ENCODE data around the gene PAX7.
"Not testable (repeated sequence)": the region's sequence is repeated elsewhere in the genome, so short reads cannot be mapped to it uniquely, and the experiment has no call there.

The PAX7 gene

DNA sequence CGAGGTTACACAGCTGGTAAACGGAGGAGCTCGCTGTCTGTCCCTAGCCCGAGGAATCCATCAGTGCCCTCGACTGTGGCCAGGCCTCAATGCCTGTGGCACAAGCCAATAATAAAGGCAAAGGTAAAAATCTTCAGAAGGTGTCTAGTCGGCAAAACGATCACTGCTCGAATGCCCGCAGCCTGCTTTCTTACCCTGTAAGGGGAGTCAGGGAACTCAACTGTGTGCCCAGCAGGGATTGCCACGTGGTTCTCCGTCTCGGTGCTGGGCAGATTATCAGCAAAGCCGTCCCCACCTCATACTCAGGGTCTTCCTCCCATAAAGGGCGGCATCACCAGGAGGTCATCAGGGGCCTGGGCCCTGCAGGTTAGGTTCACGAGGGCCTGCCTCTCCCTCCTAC, 103.4 kb downstream of the PAX7 start:
- DNase-seq = no peak

DNA sequence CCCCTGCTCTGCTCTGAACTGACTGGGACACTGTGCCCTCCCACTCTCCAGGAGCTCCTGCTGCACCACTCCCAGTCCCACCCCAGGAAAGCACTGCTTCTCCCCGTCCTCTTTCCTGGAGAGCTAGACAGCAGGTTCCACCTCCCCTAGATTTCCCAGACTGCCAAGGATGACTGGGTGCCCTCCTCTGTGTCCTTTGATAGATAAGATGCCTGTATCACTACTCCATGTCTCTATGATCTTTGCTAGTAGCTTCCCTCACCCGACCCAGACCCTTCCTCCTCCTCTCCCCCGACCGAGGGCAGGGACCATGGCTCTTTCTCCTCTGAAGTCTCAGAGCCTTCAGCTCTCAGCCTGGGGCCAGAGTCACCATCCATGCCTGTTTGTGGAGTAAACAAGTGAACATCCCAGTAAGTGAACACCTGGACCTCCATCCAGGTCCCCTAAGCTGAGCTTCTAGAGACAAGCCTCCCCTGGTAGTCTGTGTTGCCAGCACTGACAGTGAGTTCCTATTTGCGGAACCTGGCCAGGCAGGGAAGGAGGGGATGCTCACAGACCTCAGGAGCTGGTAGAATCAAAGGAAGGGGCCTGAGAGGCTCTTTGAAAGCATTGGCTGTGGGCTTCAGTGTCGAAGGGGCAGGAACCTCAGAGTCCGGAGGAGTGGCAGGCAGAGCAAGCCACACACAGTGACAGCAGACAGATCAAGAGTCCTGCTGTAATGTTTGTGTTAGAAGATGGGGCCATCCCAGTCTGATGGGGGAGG, 104.0 kb downstream of the PAX7 start:
- DNase-seq = no peak

- no peak for DNase-seq
These were observed 104.8 kb downstream of the PAX7 start for GRCh38 chr1:18735224-18735997.

GRCh38 chr1:18736958-18737357, 106.3 kb downstream of the PAX7 start:
- no peak for DNase-seq

DNA sequence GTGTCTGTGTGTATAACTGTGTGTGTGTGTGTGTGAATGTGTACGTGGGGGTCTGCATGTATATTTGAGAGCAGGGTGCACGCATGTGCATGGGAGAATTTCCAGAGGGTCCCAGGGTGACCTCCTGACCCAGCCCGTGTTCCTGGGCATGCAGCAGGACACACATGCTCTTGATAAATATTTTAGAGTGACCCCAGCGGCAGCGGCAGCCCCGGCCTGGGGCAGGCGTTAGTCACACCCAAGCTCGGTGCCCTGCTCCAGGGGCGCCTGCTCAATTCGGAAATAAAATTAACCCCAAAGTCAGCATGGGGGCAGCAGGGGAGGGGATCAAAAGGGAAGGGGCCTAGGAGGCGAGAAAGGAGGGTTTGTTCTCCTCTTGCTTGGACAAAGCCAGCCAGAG, 107.5 kb downstream of the PAX7 start:
- DNase-seq = no peak

- no peak for DNase-seq
These were observed 108.0 kb downstream of the PAX7 start for GRCh38 chr1:18738617-18739016.

DNA sequence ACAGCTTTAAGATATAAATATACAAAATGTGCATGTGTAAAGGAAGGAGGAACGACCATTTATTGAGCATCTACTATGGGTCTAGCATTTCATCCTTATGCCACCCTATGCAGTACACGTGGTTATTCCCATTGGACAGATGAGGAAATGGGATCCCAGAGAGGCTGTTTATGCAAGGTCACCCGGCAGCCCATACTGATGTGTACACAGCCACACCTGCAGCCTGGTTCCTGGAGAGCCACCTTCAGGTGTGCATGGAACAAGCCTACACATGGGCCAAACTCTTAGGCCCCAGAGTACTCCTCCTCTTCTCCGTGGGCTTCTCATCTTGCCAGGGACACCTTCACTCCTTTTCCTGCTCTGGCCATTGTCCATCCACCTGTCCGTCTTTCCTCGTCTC, 108.8 kb downstream of the PAX7 start:
- DNase-seq = no peak

DNA sequence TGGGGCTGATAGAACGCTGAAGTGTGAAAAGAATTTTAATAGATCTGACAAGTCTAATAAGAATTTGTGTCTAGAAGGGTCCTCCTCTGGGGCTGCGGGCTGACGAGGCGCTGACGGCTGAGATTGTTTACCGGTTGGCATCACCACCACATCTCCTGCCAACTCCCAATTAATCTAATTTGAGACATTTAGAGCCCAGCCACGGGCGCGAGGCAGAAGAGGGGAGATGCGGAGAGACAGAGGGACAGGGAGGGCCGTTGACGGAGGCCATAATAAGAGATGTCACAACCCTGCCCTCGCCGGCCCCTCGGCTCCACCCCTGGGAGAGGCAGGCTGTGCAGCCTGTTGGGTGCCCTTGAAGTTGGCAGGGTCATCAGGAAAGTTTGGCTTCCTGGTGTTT, 109.3 kb downstream of the PAX7 start:
- DNase-seq = no peak

- DNase-seq = no peak
These were observed 110.0 kb downstream of the PAX7 start for GRCh38 chr1:18740617-18741016.

GRCh38 chr1:18743233-18743632, 112.6 kb downstream of the PAX7 start:
- DNase-seq = no peak

DNA sequence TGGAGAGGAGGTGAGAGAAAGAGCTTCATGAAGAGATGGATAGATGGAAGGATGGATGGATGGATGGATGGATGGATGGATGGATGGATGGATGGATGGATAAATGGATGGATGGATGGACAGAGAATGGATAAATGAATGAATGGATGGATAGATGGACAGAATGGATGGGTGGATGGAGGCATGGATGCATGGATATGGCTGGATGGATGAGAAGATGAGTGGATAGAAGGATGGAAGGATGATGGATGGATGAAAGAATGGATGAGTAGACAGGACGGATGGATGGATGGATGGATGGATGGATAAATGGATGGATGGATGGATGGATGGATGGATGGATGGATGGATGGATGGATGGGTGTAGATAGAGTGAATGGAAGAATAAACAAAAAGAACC, 113.7 kb downstream of the PAX7 start:
- not testable (repeated sequence) for DNase-seq

GRCh38 chr1:18746981-18747380, 116.3 kb downstream of the PAX7 start:
- DNase-seq = no peak

GRCh38 chr1:18747671-18748070, 117.0 kb downstream of the PAX7 start:
- no peak for DNase-seq

- DNase-seq = no peak
These were observed 117.8 kb downstream of the PAX7 start for GRCh38 chr1:18748435-18748834.

GRCh38 chr1:18749569-18749968, 118.9 kb downstream of the PAX7 start:
- DNase-seq = no peak

- no peak for DNase-seq
These were observed 120.0 kb downstream of the PAX7 start for GRCh38 chr1:18750600-18750999.

- peak; percentile 66 for DNase-seq
These were observed 120.8 kb downstream of the PAX7 start for GRCh38 chr1:18751425-18751824.

- DNase-seq = no peak
These were observed 121.8 kb downstream of the PAX7 start for GRCh38 chr1:18752409-18752808.

- DNase-seq = no peak
These were observed 129.5 kb downstream of the PAX7 start for GRCh38 chr1:18760156-18760555.

- no peak for DNase-seq
These were observed 131.5 kb downstream of the PAX7 start for GRCh38 chr1:18761948-18762840.

- DNase-seq = peak; percentile 88
These were observed 133.7 kb downstream of the PAX7 start for GRCh38 chr1:18764362-18764761.

- no peak for DNase-seq
These were observed 135.1 kb downstream of the PAX7 start for GRCh38 chr1:18765725-18766124.

GRCh38 chr1:18766328-18766727, 135.7 kb downstream of the PAX7 start:
- DNase-seq = no peak

Data from NCI-H82 (cell line).